ENCODE measurements around the gene SCYL2. TPM values are rescaled to one million over a fixed set of nuclear protein-coding genes. Genes with fewer than 3 reads are reported as not detected.

SCYL2 gene
- total and polyA plus RNA-seq, 2 of the 13 experiments (the other 11 are each of a cell fraction or from before 2014, with no cell fraction given) = 11.4 to 28.8 TPM

DNA sequence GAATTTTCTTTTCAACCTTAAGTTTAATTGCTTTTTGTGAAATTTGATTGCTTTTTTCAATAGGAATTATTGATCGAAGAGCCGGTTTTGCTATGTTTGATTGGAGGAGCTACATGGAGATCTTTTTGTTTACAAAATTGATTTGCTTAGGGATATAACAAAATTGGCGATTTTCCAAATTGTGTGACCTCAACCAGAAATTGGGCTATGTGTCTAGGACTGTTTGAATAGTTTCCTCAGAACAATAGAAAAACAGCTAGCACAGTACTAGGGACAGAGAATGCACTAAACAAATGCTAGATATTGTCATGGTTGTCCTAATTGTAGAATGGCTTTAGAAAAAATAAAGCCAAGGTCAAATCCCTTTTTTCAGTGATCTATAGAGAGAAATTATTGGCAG is 92.3 kb downstream of the SCYL2 start:
- Histone ChIP-seq H4K20me1 (ENCODE audit: insufficient read depth, low read length) (no peaks in the 10 kb centered on the region), H2AFZ (ENCODE audit: low read length) (no peak overlapping the region), H3K79me2 (ENCODE audit: insufficient read depth, low read length) (no peaks in the 10 kb centered on the region), H3K9me3 (ENCODE audit: low read length) (no peaks in the 10 kb centered on the region), H3K36me3 (replicated peaks in 1 of 2; ENCODE audit: control insufficient read depth in 1 of 2, insufficient read depth in 2 of 2, low read length in 2 of 2) (no peaks in the 10 kb centered on the region), H3K27ac (ENCODE audit: extremely low read length, insufficient read depth, low read length) (no peak overlapping the region), H3K9ac (ENCODE audit: insufficient read depth, low read depth, low read length) (no peak overlapping the region), H3K27me3 (ENCODE audit: control insufficient read depth in 1 of 2, insufficient read depth in 2 of 2, low read length in 2 of 2) (peaks cover 2 to 10% of the 10 kb centered on the region in 2 experiments; a peak in 1 of 5 replicates), H3K4me1 (ENCODE audit: insufficient read depth, low read length) (0 out of 2 replicates have a peak, but pooled peaks cover 11% of the 10 kb centered on the region), H3K4me3 (replicated peaks in 1 of 3; ENCODE audit: insufficient read depth in 1 of 3, low read depth in 2 of 3, low read length in 3 of 3) (no peak overlapping the region), H3K4me2 (ENCODE audit: low read depth, low read length) (no peak overlapping the region)
- FAIRE-seq = no peak
- BruUV-seq (replicated peaks) = no TSS peak
- 36% methylated on average over 3 of the region's 3 CpGs for WGBS (ENCODE audit: low lambda C conversion rate)
- in situ Hi-C loops (cut with HindIII; ENCODE audit: extremely low pct_ligation_motif_present, low pct_unique_long_range_greater_than_20kb) = loop anchor here (10.0 kb wide), 1 partner anchor 376 kb away; no protein-coding TSS in a partner anchor
- ChIA-PET CTCF (ENCODE audit: low intra/inter-chr PET ratio, low total read pairs) (no interaction called here), POLR2A (no interaction called here)
- intact Hi-C loops (cut with micrococcal nuclease; ENCODE audit: unreplicated experiment) = no loop called here
- no peak for DNase-seq (ENCODE audit: low spot score)
- ATAC-seq = no peak
- TF ChIP-seq SIN3A (IDR thresholded peaks at IDR 0.05; ENCODE audit: borderline replicate concordance, low read depth, low read length) = no peak
- TF ChIP-seq KDM5B (CRISPR knock-in tag; IDR thresholded peaks at IDR 0.05; ENCODE audit: borderline replicate concordance) = no peak
- TF ChIP-seq, protein P1, sequence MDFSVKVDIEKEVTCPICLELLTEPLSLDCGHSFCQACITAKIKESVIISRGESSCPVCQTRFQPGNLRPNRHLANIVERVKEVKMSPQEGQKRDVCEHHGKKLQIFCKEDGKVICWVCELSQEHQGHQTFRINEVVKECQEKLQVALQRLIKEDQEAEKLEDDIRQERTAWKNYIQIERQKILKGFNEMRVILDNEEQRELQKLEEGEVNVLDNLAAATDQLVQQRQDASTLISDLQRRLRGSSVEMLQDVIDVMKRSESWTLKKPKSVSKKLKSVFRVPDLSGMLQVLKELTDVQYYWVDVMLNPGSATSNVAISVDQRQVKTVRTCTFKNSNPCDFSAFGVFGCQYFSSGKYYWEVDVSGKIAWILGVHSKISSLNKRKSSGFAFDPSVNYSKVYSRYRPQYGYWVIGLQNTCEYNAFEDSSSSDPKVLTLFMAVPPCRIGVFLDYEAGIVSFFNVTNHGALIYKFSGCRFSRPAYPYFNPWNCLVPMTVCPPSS (IDR thresholded peaks at IDR 0.05) = no peak
- no peak for TF ChIP-seq CENPT (CRISPR knock-in tag; IDR thresholded peaks at IDR 0.05; ENCODE audit: low read depth)
- no peak for TF ChIP-seq NFIB (CRISPR knock-in tag; IDR thresholded peaks at IDR 0.05; ENCODE audit: borderline replicate concordance)
- TF ChIP-seq, protein P2, sequence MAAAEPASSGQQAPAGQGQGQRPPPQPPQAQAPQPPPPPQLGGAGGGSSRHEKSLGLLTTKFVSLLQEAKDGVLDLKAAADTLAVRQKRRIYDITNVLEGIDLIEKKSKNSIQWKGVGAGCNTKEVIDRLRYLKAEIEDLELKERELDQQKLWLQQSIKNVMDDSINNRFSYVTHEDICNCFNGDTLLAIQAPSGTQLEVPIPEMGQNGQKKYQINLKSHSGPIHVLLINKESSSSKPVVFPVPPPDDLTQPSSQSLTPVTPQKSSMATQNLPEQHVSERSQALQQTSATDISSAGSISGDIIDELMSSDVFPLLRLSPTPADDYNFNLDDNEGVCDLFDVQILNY (CRISPR knock-in tag; conservative IDR thresholded peaks at IDR 0.05) = no peak
- no peak for TF ChIP-seq RERE (CRISPR knock-in tag; IDR thresholded peaks at IDR 0.05; ENCODE audit: low read depth)
- no peak for TF ChIP-seq CTCF (CRISPR knock-in tag; IDR thresholded peaks at IDR 0.05)
- TF ChIP-seq PHB2 (IDR thresholded peaks at IDR 0.05; ENCODE audit: partially characterized antibody) = no peak
- no peak for TF ChIP-seq ZNF549 (CRISPR knock-in tag; IDR thresholded peaks at IDR 0.05)

Measured in HepG2 (cell line).